ENCODE results near the gene B4GAT1. TPM values are rescaled to one million over a fixed set of nuclear protein-coding genes. Genes with fewer than 3 reads are reported as not detected.

Gene B4GAT1
- total RNA-seq, 1 donor from 2014 or later, result 52.9 TPM

DNA sequence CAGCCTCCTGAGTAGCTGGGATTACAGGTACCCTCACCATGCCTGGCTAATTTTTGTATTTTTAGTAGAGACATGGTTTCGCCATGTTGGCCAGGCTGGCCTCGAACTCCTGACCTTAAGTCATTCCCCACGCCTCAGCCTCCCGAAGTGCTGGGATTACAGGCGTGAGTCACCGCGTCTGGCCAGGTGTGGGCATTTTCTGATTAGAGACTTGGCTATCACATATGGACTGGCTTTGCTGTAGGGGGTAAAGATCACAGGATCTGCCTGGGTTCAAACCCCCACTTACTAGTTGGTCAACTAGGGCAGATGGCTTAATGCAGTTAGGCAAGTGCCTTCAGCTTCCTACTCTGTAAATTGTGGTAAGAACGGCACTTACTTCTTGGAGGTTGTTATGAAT is 37.1 kb downstream of the B4GAT1 start:
- intact Hi-C loops (cut with micrococcal nuclease), result loop anchor here (5.0 kb wide), 1 partner anchor 77 kb away; no protein-coding TSS in a partner anchor
- Histone ChIP-seq H3K9me3 (replicated peaks) (no peaks in the 10 kb centered on the region), H3K36me3 (no peaks in the 10 kb centered on the region), H3K27me3 (ENCODE audit: low read depth) (no peaks in the 10 kb centered on the region), H3K4me1 (peaks cover 19% of the 10 kb centered on the region), H3K4me3 (no peak overlapping the region), H3K27ac (replicated peaks) (no peak overlapping the region)
- TF ChIP-seq, protein P1, sequence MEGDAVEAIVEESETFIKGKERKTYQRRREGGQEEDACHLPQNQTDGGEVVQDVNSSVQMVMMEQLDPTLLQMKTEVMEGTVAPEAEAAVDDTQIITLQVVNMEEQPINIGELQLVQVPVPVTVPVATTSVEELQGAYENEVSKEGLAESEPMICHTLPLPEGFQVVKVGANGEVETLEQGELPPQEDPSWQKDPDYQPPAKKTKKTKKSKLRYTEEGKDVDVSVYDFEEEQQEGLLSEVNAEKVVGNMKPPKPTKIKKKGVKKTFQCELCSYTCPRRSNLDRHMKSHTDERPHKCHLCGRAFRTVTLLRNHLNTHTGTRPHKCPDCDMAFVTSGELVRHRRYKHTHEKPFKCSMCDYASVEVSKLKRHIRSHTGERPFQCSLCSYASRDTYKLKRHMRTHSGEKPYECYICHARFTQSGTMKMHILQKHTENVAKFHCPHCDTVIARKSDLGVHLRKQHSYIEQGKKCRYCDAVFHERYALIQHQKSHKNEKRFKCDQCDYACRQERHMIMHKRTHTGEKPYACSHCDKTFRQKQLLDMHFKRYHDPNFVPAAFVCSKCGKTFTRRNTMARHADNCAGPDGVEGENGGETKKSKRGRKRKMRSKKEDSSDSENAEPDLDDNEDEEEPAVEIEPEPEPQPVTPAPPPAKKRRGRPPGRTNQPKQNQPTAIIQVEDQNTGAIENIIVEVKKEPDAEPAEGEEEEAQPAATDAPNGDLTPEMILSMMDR (IDR thresholded peaks at IDR 0.05; ENCODE audit: borderline replicate concordance), result no peak
- no peak for DNase-seq

DNA sequence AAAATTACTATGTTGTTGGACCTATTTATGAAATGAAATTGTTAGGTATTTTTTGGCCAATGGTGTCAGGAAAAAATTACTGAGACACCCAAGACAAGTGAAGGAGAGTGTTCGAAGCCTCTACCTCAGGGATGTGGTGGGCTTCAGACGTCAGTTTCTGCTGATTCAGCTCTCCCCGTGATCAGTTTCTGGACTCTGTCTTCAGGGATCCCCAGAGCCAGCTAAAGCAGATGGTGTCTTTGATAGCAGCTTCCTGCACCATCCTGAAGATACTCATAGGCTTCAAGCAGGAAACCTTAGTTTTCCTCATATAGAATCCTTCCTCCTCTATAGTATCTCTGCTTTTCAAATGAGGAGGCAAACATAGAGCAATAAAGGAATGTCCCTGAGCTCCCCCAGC is 38.0 kb downstream of the B4GAT1 start:
- TF ChIP-seq, protein P1 (IDR thresholded peaks at IDR 0.05; ENCODE audit: borderline replicate concordance), result no peak
- intact Hi-C loops (cut with micrococcal nuclease), result no loop called here
- H3K27ac ChIP-seq (replicated peaks), result no peak overlapping the region
- H3K9me3 ChIP-seq (replicated peaks), result no peaks in the 10 kb centered on the region
- no peaks in the 10 kb centered on the region for H3K36me3 ChIP-seq
- peaks cover 16% of the 10 kb centered on the region for H3K4me1 ChIP-seq
- DNase-seq, result no peak
- H3K4me3 ChIP-seq, result no peak overlapping the region
- no peaks in the 10 kb centered on the region for H3K27me3 ChIP-seq (ENCODE audit: low read depth)

DNA sequence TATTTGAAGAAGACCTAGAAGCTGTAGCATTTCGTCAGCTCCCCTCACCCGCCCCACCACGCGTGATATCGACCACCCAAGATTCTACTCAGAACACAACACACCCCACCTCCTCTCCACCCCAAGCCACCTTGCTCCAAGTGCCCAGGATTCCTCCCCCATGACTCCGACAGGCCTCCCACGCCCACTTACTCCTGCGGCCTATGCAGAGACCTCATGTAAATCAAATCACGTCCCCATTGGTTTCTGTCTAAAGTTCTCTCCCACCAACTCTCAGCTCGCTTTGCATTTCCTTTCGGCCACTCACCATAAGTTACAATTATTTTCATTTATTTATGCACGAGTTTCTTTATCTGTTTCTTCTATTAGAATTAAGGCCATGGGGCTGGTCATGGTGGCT is 44.8 kb downstream of the B4GAT1 start:
- Histone ChIP-seq H3K36me3 (no peaks in the 10 kb centered on the region), H3K27ac (replicated peaks) (no peak overlapping the region)
- no peak for DNase-seq

GRCh38 chr11:66299186-66299585 is 48.2 kb downstream of the B4GAT1 start:
- H3K27ac ChIP-seq (replicated peaks), result no peak overlapping the region
- H3K36me3 ChIP-seq, result no peaks in the 10 kb centered on the region
- DNase-seq, result no peak
- intact Hi-C loops (cut with micrococcal nuclease), result no loop called here
- TF ChIP-seq, protein P1 (IDR thresholded peaks at IDR 0.05; ENCODE audit: borderline replicate concordance), result no peak
- peaks cover 3% of the 10 kb centered on the region for H3K4me1 ChIP-seq
- no peaks in the 10 kb centered on the region for H3K9me3 ChIP-seq (replicated peaks)
- peaks cover 28% of the 10 kb centered on the region for H3K27me3 ChIP-seq (ENCODE audit: low read depth)
- H3K4me3 ChIP-seq, result no peak overlapping the region

More for the DNA sequence above, 44.8 kb downstream of the B4GAT1 start:
- TF ChIP-seq, protein P1 (IDR thresholded peaks at IDR 0.05; ENCODE audit: borderline replicate concordance), result no peak
- H3K27me3 ChIP-seq (ENCODE audit: low read depth), result no peaks in the 10 kb centered on the region
- intact Hi-C loops (cut with micrococcal nuclease), result no loop called here
- H3K4me1 ChIP-seq, result peaks cover 3% of the 10 kb centered on the region
- H3K9me3 ChIP-seq (replicated peaks), result no peaks in the 10 kb centered on the region
- H3K4me3 ChIP-seq, result no peak overlapping the region

DNA sequence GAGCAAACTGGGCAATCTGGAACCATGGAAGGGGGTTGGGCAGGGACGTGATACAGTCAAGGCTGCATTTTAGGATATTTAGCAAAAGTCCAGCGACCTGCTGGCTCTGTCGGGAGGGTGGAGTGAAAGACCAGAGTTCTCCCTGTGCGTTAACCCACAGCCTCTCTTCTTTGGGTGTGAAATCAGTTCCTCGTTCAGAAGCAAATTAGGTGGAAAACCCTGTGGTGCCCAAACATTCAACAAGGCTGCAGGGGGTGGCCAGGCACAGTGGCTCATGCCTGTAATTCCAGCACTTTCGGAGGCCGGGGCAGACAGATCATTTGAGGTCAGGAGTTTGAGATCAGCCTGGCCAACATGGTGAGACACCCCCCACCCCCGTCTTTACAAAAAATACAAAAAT is 49.8 kb downstream of the B4GAT1 start:
- intact Hi-C loops (cut with micrococcal nuclease), result no loop called here
- DNase-seq, result no peak
- peaks cover 3% of the 10 kb centered on the region for H3K4me1 ChIP-seq
- TF ChIP-seq, protein P1 (IDR thresholded peaks at IDR 0.05; ENCODE audit: borderline replicate concordance), result no peak
- no peaks in the 10 kb centered on the region for H3K36me3 ChIP-seq
- no peak overlapping the region for H3K4me3 ChIP-seq
- no peaks in the 10 kb centered on the region for H3K9me3 ChIP-seq (replicated peaks)
- no peak overlapping the region for H3K27ac ChIP-seq (replicated peaks)
- peaks cover 44% of the 10 kb centered on the region for H3K27me3 ChIP-seq (ENCODE audit: low read depth)

Other genes with a start within 250 kb of the B4GAT1 start
- 34.1 TPM for gene KLC2, start 89.9 kb downstream of the B4GAT1 start, total RNA-seq
- gene RAB1B, start 79.0 kb downstream of the B4GAT1 start, total RNA-seq, result 116 TPM
- not detected for gene CNIH2, start 69.5 kb downstream of the B4GAT1 start, total RNA-seq
- 45.6 TPM for gene YIF1A, start 58.5 kb downstream of the B4GAT1 start, total RNA-seq
- not detected for gene TMEM151A, start 55.7 kb downstream of the B4GAT1 start, total RNA-seq
- gene CD248, start 30.6 kb downstream of the B4GAT1 start, total RNA-seq, result 12.3 TPM
- gene RIN1, start 11.2 kb downstream of the B4GAT1 start, total RNA-seq, result 1.0 TPM
- 14.7 TPM for gene BRMS1, start 2.5 kb downstream of the B4GAT1 start, total RNA-seq
- gene SLC29A2, start 24.1 kb upstream of the B4GAT1 start, total RNA-seq, result 14.6 TPM
- gene NPAS4, start 73.4 kb upstream of the B4GAT1 start, total RNA-seq, result not detected
- 53.8 TPM for gene MRPL11, start 91.2 kb upstream of the B4GAT1 start, total RNA-seq
- gene PELI3, start 119.3 kb upstream of the B4GAT1 start, total RNA-seq, result 7.3 TPM
- 13.6 TPM for gene DPP3, start 132.8 kb upstream of the B4GAT1 start, total RNA-seq
- gene BBS1, start 163.0 kb upstream of the B4GAT1 start, total RNA-seq, result 16.9 TPM
- gene ZDHHC24, start 198.4 kb upstream of the B4GAT1 start, total RNA-seq, result 5.2 TPM
- not detected for gene ACTN3, start 199.3 kb upstream of the B4GAT1 start, total RNA-seq
- gene CTSF, start 221.0 kb upstream of the B4GAT1 start, total RNA-seq, result 48.6 TPM
- 0.41 TPM for gene CCDC87, start 245.4 kb upstream of the B4GAT1 start, total RNA-seq
- gene CCS, start 245.6 kb upstream of the B4GAT1 start, total RNA-seq, result 25.3 TPM

Measured in left ventricle myocardium inferior (tissue), 1 donor.